HG03060 (cell line): ENCODE measurements around the gene ADARB2.
"Not testable (repeated sequence)": the region's sequence is repeated elsewhere in the genome, so short reads cannot be mapped to it uniquely, and the experiment has no call there.

Experiments
- ATAC-seq: cut with Tn5 transposase; IDR thresholded peaks from one replicate; pipeline ENCODE4 v1.9.1; 2021; ENCODE audit warnings: low read depth, moderate number of reproducible peaks; ENCODE audit not compliant: unreplicated experiment

Gene ADARB2

GRCh38 chr10:1553951-1554350 lies 183.4 kb downstream of the ADARB2 start:
- ATAC-seq = no peak

DNA sequence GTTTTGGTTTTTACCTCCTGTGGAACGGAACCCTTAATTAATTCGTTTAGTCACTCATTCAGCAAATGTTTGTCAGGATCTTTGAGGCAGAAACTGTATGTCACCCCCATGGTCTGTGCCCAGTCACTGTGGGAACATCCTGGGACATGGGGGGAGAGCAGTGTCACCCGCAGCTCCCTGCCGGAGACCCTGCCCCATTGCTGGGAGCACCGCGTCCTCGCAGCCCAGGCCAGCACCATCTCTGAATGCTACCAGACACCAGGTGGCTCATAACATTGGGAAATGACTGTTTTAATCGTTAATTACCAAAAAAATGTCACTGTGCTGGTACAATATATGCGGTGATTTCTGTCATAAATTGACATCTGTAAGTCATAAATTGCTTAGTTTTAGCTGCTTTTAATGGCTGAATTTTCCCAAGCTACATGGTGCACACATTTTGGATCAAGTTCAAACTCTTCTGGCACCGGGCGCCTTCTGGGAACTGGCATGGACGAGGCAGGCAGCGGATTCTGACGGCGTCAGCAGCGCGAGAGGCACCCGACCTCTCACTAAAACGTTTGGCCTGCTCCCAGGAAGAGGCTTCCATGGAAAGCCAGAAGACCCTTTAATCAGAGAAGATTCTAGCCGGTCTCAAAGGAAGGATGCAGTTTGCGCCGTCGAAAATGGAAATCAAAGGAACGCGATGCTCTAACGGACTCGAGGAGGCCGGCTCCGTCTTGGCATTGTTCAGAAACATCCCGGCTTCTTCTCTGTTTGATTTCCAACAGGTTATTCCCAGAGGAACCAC lies 184.2 kb downstream of the ADARB2 start:
- ATAC-seq = no peak

DNA sequence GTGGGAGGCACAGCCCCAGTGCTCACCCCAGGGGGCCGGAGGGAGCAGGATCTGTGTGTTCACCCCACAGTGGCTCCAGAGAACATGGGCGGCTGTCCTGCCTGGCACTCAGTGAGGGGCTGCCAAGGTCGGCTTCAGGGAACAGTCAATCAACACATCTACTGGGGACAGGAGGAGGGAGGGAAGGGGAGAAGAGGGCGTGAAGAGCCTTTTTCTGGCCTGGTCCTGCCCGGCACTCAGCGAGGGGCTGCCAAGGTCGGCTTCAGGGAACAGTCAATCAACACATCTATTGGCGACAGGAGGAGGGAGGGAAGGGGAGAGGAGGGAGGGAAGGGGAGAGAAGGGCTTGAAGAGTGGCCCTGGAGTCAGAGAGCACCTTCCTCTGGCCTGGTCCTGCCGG lies 184.9 kb downstream of the ADARB2 start:
- no peak for ATAC-seq

DNA sequence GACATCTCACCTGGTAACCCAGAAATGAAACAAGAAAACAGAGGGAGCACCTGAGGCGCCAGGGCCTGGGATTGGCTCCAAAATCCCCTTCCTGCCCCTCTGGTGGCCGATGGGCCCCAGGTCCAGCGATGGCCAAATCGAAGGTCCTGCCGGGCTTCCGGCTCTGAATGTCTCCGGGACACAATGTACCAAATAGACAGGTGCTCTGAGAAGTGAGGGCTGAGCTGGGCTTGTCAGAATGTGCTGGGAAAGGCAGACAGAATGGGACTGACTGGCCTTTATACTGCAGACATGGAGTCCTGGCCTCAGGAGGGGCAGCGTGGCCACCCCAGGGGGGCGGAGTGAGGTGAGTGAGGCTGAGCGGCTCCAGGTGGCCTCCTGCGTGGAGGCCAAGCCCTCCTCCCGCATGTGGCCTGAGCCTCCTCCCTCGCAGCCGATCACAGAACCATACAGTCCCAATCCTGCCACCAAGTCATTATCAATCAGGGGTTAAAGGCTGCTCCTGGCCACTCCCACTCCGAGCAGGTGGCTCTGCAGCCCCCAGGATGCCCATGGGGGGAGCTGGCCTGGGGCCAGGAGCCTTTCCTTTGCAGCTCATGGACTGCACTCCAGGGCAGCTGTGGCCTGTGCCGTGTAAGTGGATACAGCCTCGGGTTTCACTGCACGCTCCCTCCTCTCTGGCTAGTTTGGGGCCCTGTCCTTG lies 185.5 kb downstream of the ADARB2 start:
- no peak for ATAC-seq

GRCh38 chr10:1550616-1551015 lies 186.7 kb downstream of the ADARB2 start:
- ATAC-seq = no peak

DNA sequence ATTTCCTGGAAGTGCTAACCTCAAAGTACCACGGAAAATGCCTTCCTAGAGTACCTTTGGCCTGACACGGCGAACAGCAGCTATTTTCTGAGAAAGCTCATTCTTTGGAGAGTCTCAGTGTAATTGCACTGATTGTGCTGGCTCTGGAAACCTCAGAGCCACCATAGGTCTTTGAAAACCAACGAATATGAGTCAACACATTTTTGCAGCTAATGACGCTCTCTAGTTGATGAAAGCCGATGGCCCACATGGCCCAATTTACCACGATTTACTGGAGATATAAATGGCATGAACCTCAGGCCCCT lies 187.1 kb downstream of the ADARB2 start:
- no peak for ATAC-seq

- ATAC-seq = no peak
Measured at GRCh38 chr10:1549591-1550290, 187.6 kb downstream of the ADARB2 start.

DNA sequence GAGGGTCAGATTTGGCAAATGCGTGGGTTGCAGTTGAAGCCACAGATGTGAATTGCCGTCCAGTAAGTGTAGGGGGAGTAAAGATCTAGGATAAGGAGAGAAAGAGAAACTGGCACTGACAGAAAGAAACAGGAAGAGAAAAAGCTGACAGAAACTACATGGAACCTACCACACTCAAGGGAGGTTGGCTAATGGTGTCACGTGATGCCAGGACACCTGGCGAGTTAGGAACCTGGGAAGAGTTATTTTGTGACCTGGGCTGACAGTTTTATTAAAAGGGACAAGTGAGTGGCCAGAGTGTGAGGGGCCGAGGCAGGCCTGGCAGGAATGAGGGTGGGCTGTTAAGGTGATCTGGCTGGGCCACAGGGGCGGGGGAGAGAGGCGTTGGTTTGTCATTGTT lies 188.7 kb downstream of the ADARB2 start:
- ATAC-seq = no peak

GRCh38 chr10:1548146-1548545 lies 189.2 kb downstream of the ADARB2 start:
- no peak for ATAC-seq

DNA sequence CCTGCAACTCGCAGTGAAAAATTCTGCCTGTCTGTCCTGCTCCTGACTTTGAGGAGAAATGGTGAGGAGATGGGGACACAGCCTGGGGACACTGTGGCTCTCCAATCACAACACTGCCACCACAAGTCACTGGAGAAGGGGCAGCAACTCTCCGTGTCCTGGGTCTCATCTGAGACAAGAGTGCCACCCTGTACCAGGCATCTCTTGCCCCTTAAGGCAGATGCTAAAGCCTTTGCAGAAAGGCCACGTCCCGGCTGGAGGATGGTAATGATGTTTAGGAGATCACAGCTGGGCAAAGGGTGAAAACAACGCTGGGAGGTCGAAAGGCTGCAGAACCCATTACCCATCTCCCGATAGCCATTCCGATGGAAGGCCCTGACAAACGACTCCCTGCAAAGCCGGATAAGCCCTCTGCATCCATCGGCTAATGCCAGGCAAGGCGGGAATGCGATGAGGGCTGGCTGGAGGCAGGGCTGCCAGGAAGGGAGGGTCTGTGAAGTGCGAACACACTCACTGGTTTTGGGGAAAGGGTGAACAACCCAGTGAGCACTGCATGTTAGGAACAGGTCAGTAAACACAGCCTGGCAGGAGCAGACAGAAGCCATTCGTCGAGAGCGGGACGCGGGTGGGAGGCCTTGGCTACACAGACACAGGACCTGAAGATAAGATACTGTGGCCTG lies 190.8 kb downstream of the ADARB2 start:
- ATAC-seq = no peak

DNA sequence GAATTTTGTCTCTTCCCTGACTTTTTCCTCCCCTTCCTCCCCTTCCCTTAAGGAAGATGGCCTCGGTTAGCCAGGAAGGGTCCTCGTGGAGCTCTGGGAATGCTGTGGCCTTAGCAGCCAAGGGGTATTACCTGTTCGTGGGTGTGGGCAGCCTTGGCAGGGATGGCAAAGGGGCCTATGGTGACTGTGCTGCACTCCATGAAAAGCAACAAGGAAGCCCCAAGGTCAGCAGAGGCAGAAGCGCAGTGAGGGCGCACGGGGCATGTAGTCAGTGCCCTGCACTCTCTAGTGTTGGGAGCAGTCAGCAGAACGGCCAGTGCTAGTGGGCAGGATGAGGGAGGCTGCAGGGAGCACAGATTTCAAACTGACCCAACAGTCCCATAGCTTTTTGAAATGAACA lies 191.8 kb downstream of the ADARB2 start:
- ATAC-seq = no peak

DNA sequence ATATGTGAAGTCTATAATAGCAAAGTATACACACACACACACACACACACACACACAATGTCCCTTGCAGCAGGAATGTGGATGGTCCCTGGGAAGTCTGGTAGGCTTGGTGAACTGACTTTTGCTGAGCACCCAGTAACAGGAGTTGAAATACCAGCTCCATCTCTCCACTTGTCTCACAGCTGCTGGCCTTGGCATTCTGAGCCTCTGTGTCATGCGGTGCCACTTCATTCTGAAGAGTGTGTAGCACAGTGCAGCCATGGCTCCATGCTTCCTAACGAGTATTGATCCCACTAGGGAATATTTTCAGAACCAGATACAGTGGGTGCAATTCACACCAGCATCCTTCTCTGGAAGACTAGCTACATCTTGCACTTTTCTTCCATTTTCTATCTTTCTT lies 192.4 kb downstream of the ADARB2 start:
- no peak for ATAC-seq

DNA sequence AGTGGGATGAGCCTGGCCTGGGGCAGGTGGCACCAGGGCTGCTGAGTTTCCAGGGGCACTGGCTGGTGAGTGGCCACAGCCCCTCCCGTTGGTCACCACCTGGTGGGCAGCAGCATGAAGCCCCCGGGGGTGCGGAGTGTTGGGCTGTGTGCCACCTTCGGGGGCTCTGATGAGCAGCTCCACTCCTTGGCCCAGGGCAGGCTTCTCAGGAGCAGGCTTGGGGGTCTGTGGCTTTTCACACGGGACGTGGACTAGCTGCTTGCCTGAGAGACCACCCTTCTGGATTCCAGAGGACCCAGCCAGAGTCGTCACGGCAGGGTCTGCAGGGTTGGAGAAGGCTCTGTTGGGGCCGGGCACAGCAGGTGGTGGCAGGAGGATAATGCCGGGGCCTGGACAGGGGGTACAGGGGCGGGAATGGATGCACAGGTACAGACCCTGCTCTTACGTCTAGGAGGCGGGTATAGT lies 193.1 kb downstream of the ADARB2 start:
- ATAC-seq = no peak

DNA sequence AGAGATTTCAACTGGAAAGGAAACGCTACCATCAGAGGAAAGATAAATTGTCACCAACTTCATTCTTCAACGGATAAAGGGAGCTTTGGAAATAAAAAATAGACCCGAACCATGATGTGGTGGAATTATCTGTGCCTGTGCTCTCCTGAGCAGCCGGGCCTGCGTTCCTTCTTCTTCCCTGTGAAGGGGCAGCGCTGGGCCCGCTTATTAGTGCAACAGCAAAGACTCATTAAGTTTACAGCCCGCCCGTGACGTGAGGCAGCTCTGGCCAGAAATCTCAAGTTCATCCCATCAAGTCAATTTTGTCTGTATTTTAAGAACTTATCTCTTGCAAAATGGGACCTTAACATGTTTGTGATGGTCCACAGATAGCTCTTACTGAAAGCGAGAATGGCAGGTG lies 193.7 kb downstream of the ADARB2 start:
- no peak for ATAC-seq

DNA sequence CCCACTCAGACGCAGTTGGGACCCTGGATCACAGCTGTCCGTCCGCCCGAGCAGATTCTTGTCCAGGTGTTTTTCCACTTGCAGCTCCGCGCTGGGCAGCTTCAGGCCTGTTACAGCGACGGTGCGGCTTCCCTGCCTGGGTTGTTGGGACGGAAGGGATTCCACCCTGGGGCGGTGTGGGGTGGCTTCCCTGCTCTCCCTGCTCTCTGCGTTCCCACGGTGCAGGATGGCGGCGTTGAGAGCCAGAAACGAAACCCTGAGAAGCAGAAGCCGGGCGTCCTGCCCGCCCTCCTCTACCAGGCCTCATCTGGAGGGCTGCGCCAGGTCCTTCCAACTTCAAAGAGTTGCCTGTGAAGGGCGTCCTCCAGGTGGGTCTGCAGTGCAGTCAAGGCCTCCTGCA lies 194.4 kb downstream of the ADARB2 start:
- ATAC-seq = no peak

GRCh38 chr10:1540144-1540543 lies 197.2 kb downstream of the ADARB2 start:
- ATAC-seq = no peak

DNA sequence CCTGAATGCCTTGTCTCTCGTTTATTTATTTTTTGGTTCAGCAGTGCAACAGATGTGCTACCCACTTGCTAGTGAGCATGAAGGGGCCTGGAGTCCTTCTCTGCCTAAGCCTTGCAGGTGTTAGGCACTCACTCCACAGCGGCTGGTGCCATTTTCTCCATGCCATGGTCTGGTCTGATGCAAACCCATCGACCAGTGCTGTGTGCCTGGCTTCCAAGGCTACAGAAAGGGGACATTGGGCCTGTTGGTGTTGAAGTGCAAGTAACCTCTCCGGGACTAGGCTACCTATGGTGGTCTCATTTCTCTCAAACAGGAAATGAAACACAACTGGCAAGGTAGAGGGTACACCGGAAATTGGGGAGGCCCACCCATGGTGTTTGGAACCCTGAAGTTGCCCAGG lies 198.1 kb downstream of the ADARB2 start:
- no peak for ATAC-seq

DNA sequence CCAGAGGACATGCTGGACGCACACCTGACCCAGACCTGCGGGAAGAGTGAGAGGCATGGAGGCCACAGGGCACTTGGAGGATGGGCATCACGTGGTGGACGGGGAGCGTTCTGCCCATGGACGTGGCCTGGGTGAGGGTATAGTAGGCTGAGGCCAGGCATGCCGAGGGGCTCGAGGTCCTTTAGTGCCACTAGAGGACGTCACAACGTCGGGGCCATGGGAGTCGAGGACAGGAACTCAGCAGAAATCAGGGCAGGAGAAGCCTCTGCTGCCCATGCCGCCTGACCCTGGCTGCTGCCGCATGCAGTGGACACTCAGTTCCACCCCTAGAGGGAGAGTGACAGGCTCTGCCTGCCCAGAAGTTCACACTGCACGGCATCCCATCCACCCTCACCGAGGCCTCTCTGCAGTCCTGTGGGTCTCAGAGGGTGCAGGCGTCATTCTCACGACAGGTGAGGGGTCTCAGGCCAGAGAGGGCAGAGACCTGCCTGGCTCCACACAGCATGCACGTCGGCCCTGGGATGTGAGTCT lies 198.7 kb downstream of the ADARB2 start:
- no peak for ATAC-seq

DNA sequence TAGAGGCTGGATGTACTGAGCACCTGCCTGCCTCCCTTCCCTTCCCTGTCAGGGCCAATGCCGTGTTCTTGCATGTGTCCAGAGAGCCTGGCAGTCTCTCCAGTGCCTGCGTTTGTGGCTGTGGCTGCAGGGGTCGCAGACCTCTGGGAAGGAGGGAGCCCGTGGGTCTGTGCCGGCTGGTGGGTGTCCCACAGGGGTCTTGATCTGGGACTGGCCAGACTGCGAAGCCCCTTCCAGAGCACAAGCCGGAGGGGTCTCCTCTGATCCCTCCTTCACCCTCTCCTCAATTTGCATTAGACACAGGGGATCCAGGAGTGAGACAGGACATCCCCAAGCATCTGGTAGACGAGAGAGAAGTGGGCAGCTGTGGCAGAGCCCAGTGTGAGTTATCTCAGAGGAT lies 199.2 kb downstream of the ADARB2 start:
- no peak for ATAC-seq

DNA sequence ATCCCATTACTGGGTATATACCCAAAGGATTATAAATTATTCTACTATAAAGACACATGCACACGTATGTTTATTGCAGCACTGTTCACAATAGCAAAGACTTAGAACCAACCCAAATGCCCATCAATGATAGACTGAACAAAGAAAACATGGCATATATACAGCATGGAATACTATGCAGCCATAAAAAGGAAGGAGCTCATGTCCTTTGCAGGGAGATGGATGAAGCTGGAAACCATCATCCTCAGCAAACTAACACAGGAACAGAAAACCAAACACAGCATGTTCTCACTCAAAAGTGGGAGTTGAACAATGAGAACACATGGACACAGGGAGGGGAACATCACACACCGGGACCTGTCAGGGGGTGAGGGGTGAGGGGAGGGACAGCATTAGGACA lies 199.9 kb downstream of the ADARB2 start:
- not testable (repeated sequence) for ATAC-seq

DNA sequence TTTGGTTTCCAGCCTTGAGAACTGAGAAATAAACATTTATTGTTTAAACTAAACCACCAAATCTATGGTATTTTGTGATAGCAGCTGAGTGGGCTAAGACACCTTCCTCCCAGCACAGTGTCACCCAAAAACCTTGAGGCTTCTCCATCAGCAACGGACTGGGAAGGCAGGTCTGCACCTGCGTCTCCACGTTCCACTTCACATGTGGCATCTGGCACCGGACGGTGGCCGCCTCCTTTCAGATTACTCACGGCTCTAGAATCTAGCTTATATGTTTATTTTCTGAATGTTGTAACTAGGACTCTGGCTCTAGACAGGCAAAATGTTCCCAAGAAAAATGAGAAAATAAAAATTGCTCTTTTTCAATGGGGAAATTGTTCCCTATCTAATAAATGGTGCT lies 201.0 kb downstream of the ADARB2 start:
- no peak for ATAC-seq
